Stimulated activated CD8-positive, alpha-beta memory T cell treated with anti-CD3 and anti-CD28 coated beads, Interleukin-15, amount 100 ng/mL, for 48 hours (primary cell): Measurements from ENCODE around the gene WIPF2.
A peak's percentile ranks its signal among the peaks of the same experiment; 100 is the strongest.
"Not testable (repeated sequence)": the region's sequence is repeated elsewhere in the genome, so short reads cannot be mapped to it uniquely, and the experiment has no call there.

ENCODE experiments used
- DNase-seq, 2 donors: peaks; one replicate each; pipeline ENCODE4 v3.0.0-alpha.2; 2020; ENCODE audit warnings: low read depth in 2 of 2

The WIPF2 gene

GRCh38 chr17:40191237-40192208, 27.6 kb upstream of the WIPF2 start:
- DNase-seq, result peak; percentile 48 to 51

DNA sequence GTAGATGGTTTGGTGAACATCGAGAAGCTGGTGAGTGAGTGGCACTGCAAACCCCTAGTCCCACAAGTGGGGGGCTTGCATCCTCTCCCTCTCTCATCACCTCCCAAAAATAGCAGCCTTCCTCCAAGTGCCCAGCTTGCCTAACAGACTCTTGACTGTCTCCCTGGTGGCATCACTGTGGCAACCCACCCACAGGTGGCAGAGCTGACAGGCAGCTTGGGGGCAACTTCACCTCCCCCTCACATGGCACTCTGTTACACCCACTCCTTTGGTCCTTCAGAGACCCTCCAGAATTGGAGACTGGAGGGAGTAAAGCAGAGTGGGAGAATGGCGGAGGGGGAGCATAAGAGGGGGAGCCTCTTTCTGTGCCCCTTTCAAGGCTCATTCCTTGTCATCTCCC, 26.1 kb upstream of the WIPF2 start:
- DNase-seq, result no peak

GRCh38 chr17:40194821-40195220, 24.3 kb upstream of the WIPF2 start:
- no peak for DNase-seq

GRCh38 chr17:40197550-40197949, 21.6 kb upstream of the WIPF2 start:
- no peak for DNase-seq

- DNase-seq, result peak in 1 of 2 donors; percentile 18
These were observed 21.1 kb upstream of the WIPF2 start for GRCh38 chr17:40197965-40198456.

DNA sequence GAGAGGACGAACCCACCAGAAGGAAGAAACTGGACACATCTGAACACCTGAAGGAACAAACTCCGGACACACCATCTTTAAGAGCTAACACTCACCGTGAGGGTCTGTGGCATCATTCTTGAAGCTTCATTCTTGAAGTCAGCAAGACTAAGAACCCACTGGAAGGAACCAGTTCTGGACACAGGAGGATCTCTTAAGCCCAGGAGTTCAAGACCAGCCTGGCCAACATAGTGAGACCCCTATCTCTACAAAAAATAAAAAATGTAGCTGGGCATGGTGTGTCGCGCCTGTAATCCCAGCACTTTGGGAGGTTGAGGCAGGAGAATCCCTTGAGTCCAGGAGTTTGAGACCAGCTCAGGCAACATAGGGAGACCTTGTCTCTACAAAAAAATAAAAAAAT, 20.5 kb upstream of the WIPF2 start:
- DNase-seq, result no peak

DNA sequence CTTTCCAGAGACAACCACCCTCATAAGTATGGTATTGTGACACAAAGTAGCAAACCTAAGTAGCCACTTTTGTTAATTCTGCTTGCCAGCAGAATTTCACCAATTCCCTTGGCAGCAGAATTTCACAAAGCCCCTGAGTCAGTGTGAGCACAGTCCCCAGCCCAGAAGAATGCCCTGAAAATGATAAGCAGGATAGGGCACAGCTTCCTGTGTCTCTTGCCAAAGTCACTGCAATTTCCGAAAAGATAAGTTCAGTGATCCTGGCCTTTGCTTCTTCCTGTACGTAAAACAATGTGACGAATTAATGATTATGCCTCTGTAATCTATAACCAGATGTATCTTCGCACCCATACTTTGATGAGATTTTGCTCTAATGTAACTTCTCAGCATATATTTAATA, 16.0 kb upstream of the WIPF2 start:
- DNase-seq, result no peak

GRCh38 chr17:40206193-40206592, 12.9 kb upstream of the WIPF2 start:
- DNase-seq, result not testable (repeated sequence)

DNA sequence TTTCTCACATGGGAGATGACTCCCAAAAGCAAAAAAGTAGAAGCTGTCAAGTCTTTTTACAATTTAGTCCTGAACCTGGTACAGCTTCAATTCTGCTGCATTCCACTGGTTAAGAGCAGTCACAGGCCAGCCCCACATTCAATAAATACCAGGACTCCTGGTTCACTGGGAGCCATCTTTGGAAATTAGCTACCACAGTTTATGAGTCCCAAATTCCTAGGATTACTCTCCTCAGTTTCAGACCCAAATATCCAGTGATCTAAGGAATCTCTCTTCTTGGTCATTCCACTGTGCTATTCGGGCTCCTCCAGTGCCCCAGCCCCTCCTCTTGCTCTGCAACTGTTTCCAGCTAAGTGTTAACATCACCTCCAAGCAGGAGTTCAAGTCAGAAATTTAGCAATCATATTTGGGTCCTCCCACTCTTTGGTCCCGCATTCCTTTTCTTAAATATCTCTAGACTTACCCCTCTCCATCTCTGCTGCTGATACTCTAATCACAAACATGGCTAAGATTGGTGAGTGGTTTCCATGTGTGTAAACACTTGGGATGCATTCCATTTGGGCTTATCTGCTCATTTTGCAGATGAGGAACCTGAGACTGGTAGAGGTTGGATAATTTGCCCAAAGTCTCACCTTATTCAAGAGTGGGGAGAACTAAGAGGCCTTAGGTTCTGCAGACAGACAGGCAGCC, 9.6 kb upstream of the WIPF2 start:
- DNase-seq, result no peak

DNA sequence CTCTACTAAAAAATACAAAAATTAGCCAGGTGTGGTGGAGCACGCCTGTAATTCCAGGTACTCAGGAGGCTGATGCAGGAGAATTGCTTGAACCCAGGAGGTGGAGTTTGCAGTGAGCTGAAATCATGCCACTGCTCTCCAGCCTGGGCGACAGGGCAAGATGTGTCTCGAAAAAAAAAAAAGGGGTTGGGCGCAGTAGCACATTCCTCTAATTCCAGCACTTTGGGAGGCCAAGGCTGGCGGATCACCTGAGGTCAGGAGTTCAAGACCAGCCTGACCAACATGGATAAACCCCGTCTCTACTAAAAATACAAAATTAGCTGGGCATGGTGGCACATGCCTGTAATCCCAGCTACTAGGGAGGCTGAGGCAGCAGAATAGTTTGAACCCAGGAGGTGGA, 5.2 kb upstream of the WIPF2 start:
- DNase-seq, result not testable (repeated sequence)

GRCh38 chr17:40218006-40218739, 931 bp upstream of the WIPF2 start:
- DNase-seq, result no peak

- peak; percentile 9 to 10 for DNase-seq
These were observed 662 bp downstream of the WIPF2 start for GRCh38 chr17:40219594-40220338.

DNA sequence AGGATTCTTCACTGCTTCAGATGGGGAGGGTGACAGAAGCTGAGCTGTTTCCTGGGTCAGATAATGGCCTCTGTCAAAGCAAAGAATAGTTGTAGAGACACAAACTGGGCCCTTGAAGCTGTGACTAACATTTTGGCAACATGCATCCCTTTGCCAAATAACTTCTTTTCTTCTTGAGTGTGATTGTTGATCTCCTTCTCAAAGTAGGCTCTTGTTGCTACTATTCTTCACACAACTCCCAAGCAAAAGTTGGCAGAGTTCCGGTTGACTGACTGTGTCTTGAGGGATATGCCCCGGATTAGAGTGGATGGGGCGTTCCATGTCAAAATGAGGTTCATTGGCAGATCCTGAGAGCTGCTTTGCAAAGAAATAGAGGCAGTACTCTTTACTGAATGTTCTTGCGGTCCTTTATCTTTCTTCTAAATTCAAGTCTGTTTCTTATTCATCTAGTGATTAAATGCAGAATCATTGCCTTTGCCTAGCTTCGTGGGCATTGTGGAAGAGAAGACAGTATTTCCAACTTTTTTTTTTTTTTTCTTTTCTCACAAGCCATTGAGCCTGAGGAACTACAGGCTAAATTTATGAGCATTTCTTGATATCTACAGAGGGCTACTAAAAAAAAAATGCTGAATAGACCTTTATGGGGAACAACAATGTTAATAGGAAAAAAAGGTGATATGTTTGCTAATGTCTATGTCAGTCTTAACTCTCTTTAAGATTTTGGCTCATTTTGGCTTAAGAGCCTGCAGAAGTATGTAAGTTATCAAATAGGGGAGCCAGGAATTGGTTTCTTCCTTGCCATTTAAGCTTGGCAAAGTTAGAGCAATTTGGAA, 5.8 kb downstream of the WIPF2 start:
- DNase-seq, result no peak

DNA sequence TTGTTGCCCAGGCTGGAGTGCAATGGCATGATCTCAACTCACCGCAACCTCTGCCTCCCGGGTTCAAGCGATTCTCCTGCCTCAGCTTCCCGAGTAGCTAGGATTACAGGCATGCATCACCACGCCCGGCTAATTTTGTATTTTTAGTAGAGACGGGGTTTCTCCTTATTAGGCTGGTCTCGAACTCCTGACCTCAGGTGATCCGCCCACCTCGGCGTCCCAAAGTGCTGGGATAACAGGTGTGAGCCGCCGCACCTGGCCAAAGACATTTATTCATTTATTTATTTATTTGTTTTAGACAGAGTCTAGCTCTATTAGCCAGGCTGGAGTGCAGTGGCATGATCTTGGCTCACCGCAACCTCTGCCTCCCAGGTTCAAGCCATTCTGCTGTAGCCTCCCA, 10.0 kb downstream of the WIPF2 start:
- not testable (repeated sequence) for DNase-seq

GRCh38 chr17:40230670-40231069, 11.6 kb downstream of the WIPF2 start:
- DNase-seq, result no peak

- not testable (repeated sequence) for DNase-seq
These were observed 12.8 kb downstream of the WIPF2 start for GRCh38 chr17:40231928-40232327.

DNA sequence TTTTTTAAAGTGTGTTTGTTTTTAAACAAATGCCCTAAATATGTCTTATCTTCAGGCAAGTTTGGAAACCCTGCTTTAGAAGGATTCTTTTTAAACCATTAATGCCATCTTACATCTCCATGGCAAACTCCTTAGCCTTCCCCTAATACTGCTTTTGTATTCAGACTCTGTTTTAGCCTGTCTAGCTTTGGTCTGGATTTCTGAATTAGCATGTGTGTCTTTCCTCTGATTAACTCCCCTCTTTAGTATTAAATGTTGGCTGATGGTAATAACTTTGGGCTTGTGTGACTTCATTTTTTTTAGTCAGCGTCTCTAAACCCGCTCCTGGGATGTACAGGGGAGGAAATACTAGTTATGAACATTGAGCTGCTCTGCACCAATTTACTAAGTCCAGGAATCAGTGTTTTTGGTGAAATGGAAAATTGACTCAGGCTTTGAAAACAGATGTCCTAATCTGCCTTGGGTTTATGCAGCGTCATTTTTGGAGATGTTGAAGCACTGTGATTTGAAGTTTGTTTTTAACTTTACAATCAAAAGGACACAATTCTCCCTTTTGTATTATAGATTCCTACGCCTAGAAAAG, 22.2 kb downstream of the WIPF2 start:
- no peak for DNase-seq

DNA sequence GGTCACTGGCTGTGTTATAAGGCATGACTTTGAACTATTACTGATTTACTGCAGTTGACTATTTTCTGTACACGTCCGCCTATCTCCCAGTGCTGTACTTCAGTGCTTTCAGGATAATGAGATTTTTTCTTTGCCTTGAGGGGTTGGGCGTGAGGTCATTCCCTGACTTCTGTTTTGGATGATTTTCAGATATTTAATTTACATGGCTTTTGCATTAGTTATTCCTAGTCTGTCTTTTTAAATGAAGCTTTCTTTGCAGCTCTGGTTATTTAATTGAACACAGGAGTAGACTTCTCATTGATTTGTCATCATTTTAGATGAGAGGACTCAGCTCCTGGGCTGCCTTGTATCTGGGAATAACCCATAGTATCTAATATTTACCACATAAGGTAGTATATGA, 23.7 kb downstream of the WIPF2 start:
- no peak for DNase-seq

DNA sequence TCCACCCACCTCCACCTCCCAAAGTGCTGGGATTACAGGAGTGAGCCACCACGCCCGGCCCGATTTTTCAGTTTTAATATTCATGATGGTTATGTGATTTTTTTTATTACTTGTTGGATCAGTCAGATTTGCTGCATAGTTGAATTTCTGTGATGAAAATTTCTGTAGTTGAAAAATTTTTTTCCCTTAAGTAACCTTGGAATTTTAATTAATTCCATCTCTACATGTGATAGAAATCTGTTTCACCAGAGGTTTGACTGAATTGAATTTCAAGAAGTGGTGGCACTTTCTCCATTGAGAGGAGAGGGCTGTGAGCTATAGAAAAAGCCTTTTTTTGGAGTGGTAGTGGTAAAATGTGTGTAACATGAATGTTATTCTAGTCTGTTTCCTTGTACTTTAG, 24.7 kb downstream of the WIPF2 start:
- no peak for DNase-seq

DNA sequence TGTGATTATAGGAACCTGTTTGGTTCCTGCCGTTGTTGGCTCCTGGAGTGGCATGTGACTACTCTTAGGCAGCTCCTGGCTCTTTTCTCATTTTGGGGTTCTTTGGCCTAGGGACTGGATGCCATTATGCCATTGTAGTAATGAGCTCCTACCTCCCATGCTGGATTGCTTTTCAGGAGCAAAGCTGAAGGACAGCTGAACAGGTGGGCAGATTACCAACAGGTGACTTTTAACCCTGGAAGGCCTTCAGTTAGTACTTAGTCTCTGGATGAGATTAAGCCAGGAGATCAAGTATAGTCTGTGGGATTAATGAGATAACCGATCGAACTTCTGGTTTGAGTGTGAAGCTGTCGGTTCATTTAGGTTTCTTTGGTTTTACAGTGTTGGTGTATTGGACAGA, 25.2 kb downstream of the WIPF2 start:
- DNase-seq, result no peak
